ENCODE results near the gene TBL1X. TPM values are rescaled to one million over a fixed set of nuclear protein-coding genes. Genes with fewer than 3 reads are reported as not detected.
"Not testable (repeated sequence)": the region's sequence is repeated elsewhere in the genome, so short reads cannot be mapped to it uniquely, and the experiment has no call there.

Gene TBL1X
- total RNA-seq, 5 donors from 2014 or later (not counting 1 experiment from before 2014, with no cell fraction given), result 21.0 to 50.8 (median 40.5) TPM

GRCh38 chrX:9458034-9458433, 6.8 kb upstream of the TBL1X start:
- H3K4me3 ChIP-seq (ENCODE audit: control insufficient read depth in 1 of 2, extremely low read depth in 1 of 2, low read length in 1 of 2); H3K9me3 ChIP-seq; H3K9me3 Mint-ChIP-seq; H3K27ac ChIP-seq (ENCODE audit: low read length); H3K27me3 Mint-ChIP-seq; POLR2A ChIA-PET; H3K36me3 Mint-ChIP-seq; H3K27me3 ChIP-seq (replicated peaks in 1 of 2; ENCODE audit: control insufficient read depth in 2 of 2, extremely low read depth in 1 of 2, insufficient read depth in 2 of 2, low read length in 1 of 2); H3K36me3 ChIP-seq (ENCODE audit: control insufficient read depth in 2 of 2, extremely low read depth in 1 of 2, insufficient read depth in 1 of 2, low read length in 1 of 2); ATAC-seq (replicated peaks in 1 of 4); CTCF ChIA-PET; H3K4me3 Mint-ChIP-seq; H3K27ac Mint-ChIP-seq: not testable (repeated sequence)
- H3K4me1 Mint-ChIP-seq, result peaks cover 36 to 58% (median 55%) of the 10 kb centered on the region in 3 donors
- DNase-seq, result peak in 3 of 35 experiments; percentile 11 to 22 (median 16)
- peaks cover 15 to 39% of the 10 kb centered on the region in 2 experiments for H3K4me1 ChIP-seq (ENCODE audit: control insufficient read depth in 1 of 2, extremely low read depth in 1 of 2, insufficient read depth in 2 of 2, low read length in 2 of 2)
- WGBS (ENCODE audit: insufficient coverage), result no CpG with 5 or more reads among the region's 12 CpGs

DNA sequence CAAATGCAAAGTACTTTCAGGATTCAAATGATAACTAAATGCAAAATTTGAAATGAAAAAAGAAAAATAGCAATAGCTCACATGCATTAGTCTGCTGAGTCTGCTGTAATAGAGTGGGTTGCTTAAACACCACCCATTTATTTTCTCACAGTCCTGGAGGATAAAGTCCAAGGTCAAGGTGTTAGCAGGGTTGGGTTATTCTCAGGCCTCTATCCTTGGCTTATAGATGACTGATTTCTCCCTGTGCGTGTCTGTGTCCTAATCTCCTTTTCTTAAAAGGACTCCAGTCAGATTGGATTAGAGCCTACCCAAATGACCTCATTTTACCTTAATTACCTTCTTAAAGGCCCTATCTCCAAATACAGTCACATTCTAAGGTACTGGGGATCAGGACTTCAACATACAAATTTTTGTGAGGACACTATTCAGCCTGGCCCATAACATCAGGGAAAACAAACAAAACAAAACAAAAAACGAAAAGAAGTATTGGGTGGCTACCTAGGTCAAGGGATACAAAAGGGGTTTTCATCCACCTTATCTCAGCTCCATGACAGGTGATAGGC, 6.3 kb upstream of the TBL1X start:
- Histone ChIP-seq H3K36me3 (ENCODE audit: control insufficient read depth in 2 of 2, extremely low read depth in 1 of 2, insufficient read depth in 1 of 2, low read length in 1 of 2) (no peaks in the 10 kb centered on the region), H3K4me3 (ENCODE audit: control insufficient read depth in 1 of 2, extremely low read depth in 1 of 2, low read length in 1 of 2) (no peak overlapping the region), H3K27me3 (replicated peaks in 1 of 2; ENCODE audit: control insufficient read depth in 2 of 2, extremely low read depth in 1 of 2, insufficient read depth in 2 of 2, low read length in 1 of 2) (no peaks in the 10 kb centered on the region), H3K27ac (ENCODE audit: low read length) (no peak overlapping the region), H3K4me1 (ENCODE audit: control insufficient read depth in 1 of 2, extremely low read depth in 1 of 2, insufficient read depth in 2 of 2, low read length in 2 of 2) (peaks cover 13 to 44% of the 10 kb centered on the region in 2 experiments), H3K9me3 (no peaks in the 10 kb centered on the region)
- H3K36me3 Mint-ChIP-seq, result no peaks in the 10 kb centered on the region
- H3K4me1 Mint-ChIP-seq, result peaks cover 42 to 61% (median 58%) of the 10 kb centered on the region in 3 donors
- WGBS (ENCODE audit: insufficient coverage), result no CpG with 5 or more reads among the region's 2 CpGs
- ATAC-seq (replicated peaks in 1 of 4), result no peak
- H3K4me3 Mint-ChIP-seq, result no peak overlapping the region
- no peak for DNase-seq
- no peaks in the 10 kb centered on the region for H3K27me3 Mint-ChIP-seq
- ChIA-PET POLR2A (no interaction called here), CTCF (interaction anchor here in 1 of 2 donors (0.6 kb wide), 1 partner anchor 9 kb away, joined by 3 read pairs; no protein-coding TSS in a partner anchor)
- H3K27ac Mint-ChIP-seq, result peak overlapping the region in 1 of 2 donors; percentile 34
- H3K9me3 Mint-ChIP-seq, result no peaks in the 10 kb centered on the region

- no peaks in the 10 kb centered on the region for H3K9me3 Mint-ChIP-seq
- peaks cover 0 to 6% of the 10 kb centered on the region in 2 donors for H3K27me3 Mint-ChIP-seq
- no peak overlapping the region for H3K4me3 Mint-ChIP-seq
- Histone ChIP-seq H3K36me3 (ENCODE audit: control insufficient read depth in 2 of 2, extremely low read depth in 1 of 2, insufficient read depth in 1 of 2, low read length in 1 of 2) (no peaks in the 10 kb centered on the region), H3K27ac (ENCODE audit: low read length) (no peak overlapping the region), H3K27me3 (replicated peaks in 1 of 2; ENCODE audit: control insufficient read depth in 2 of 2, extremely low read depth in 1 of 2, insufficient read depth in 2 of 2, low read length in 1 of 2) (no peaks in the 10 kb centered on the region), H3K4me3 (ENCODE audit: control insufficient read depth in 1 of 2, extremely low read depth in 1 of 2, low read length in 1 of 2) (no peak overlapping the region), H3K4me1 (ENCODE audit: control insufficient read depth in 1 of 2, extremely low read depth in 1 of 2, insufficient read depth in 2 of 2, low read length in 2 of 2) (peaks cover 13 to 51% of the 10 kb centered on the region in 2 experiments), H3K9me3 (no peaks in the 10 kb centered on the region)
- peaks cover 49 to 67% (median 65%) of the 10 kb centered on the region in 3 donors for H3K4me1 Mint-ChIP-seq
- no peak overlapping the region for H3K27ac Mint-ChIP-seq
- no peak for ATAC-seq (replicated peaks in 1 of 4)
- DNase-seq, result no peak
- no peaks in the 10 kb centered on the region for H3K36me3 Mint-ChIP-seq
- ChIA-PET CTCF (interaction anchor here (0.6 to 0.8 kb wide), 2 partner anchors 10 to 102 kb away, joined by 3 to 4 read pairs; no protein-coding TSS in a partner anchor), POLR2A (interaction anchor here in 1 of 2 donors (0.7 kb wide), 1 partner anchor 115 kb away, joined by 3 read pairs; no protein-coding TSS in a partner anchor)
- 100% methylated on average over 1 of the region's 3 CpGs for WGBS (ENCODE audit: insufficient coverage)
These were observed 5.6 kb upstream of the TBL1X start for GRCh38 chrX:9459186-9459748.

DNA sequence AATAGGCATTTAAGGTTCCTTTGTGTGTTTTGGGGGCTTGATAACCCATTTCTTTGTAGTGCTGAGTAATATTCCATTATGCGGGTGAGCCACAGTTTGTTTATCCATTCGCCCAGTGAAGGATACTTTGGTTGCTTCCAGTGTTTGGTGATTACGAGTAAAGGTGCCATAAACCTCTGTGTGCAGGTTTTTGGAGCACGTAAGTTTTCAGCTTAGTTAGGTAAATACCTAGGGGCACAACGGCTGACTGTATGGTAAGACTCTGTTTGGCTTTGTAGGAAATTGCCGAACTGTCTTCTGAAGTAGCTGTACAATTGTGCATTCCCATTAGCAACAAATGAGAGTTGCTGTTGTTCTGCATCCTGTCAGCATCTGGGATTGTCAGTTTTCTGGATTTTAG, 3.8 kb upstream of the TBL1X start:
- 100% methylated on average over 3 of the region's 6 CpGs for WGBS (ENCODE audit: insufficient coverage)
- peaks cover 14 to 44% of the 10 kb centered on the region in 2 experiments for H3K4me1 ChIP-seq (ENCODE audit: control insufficient read depth in 1 of 2, extremely low read depth in 1 of 2, insufficient read depth in 2 of 2, low read length in 2 of 2)
- Mint-ChIP-seq H3K4me1 (peaks cover 40 to 58% (median 57%) of the 10 kb centered on the region in 3 donors), H3K27me3 (peaks cover 0 to 6% of the 10 kb centered on the region in 2 donors), H3K36me3 (no peaks in the 10 kb centered on the region), H3K9me3 (no peaks in the 10 kb centered on the region), H3K4me3 (no peak overlapping the region), H3K27ac (no peak overlapping the region)
- ATAC-seq (replicated peaks in 1 of 4) (no peak), DNase-seq (no peak)
- no peak overlapping the region for H3K4me3 ChIP-seq (ENCODE audit: control insufficient read depth in 1 of 2, extremely low read depth in 1 of 2, low read length in 1 of 2)
- ChIA-PET CTCF (interaction anchor here in 1 of 2 donors (0.6 kb wide), 2 partner anchors 62 to 153 kb away, joined by 3 read pairs; no protein-coding TSS in a partner anchor), POLR2A (no interaction called here)
- H3K36me3 ChIP-seq (ENCODE audit: control insufficient read depth in 2 of 2, extremely low read depth in 1 of 2, insufficient read depth in 1 of 2, low read length in 1 of 2), result no peaks in the 10 kb centered on the region
- no peaks in the 10 kb centered on the region for H3K27me3 ChIP-seq (replicated peaks in 1 of 2; ENCODE audit: control insufficient read depth in 2 of 2, extremely low read depth in 1 of 2, insufficient read depth in 2 of 2, low read length in 1 of 2)
- H3K9me3 ChIP-seq, result no peaks in the 10 kb centered on the region
- H3K27ac ChIP-seq (ENCODE audit: low read length), result no peak overlapping the region

DNA sequence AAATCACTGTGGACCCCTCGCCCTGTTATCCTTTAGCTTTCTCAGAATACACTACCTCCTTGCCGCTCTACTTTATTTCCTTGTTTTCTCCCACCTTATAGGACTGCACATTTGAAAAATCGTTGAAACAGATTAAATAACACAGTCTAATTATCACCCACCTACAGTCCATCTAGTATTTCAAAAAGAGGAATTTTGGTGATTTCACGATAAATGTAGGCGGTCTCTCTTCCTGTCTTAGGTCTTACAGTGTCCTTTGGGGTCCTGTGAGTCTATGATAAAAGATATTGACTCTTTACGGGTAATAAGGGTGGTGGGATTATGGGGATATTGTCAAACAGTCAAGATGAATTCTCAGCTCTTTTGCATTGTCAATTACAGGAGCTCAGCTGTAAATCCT, 2.4 kb upstream of the TBL1X start:
- ChIA-PET POLR2A (interaction anchor here in 1 of 2 donors (1.0 kb wide), 1 partner anchor 120 kb away, joined by 6 read pairs; no protein-coding TSS in a partner anchor), CTCF (interaction anchor here in 1 of 2 donors (0.6 to 1.4 kb wide), 5 partner anchors 13 to 268 kb away, joined by 3 to 12 read pairs (median 3); no protein-coding TSS in a partner anchor)
- H3K36me3 ChIP-seq (ENCODE audit: control insufficient read depth in 2 of 2, extremely low read depth in 1 of 2, insufficient read depth in 1 of 2, low read length in 1 of 2), result no peaks in the 10 kb centered on the region
- Mint-ChIP-seq H3K27me3 (peaks cover 0 to 6% of the 10 kb centered on the region in 2 donors), H3K4me1 (peaks cover 43 to 58% (median 55%) of the 10 kb centered on the region in 3 donors), H3K27ac (peak overlapping the region; percentile 56 to 87), H3K9me3 (no peaks in the 10 kb centered on the region), H3K4me3 (peak overlapping the region; percentile 28 to 74 (median 73)), H3K36me3 (no peaks in the 10 kb centered on the region)
- peaks cover 16 to 45% of the 10 kb centered on the region in 2 experiments for H3K4me1 ChIP-seq (ENCODE audit: control insufficient read depth in 1 of 2, extremely low read depth in 1 of 2, insufficient read depth in 2 of 2, low read length in 2 of 2)
- no peaks in the 10 kb centered on the region for H3K27me3 ChIP-seq (replicated peaks in 1 of 2; ENCODE audit: control insufficient read depth in 2 of 2, extremely low read depth in 1 of 2, insufficient read depth in 2 of 2, low read length in 1 of 2)
- no peaks in the 10 kb centered on the region for H3K9me3 ChIP-seq
- DNase-seq (no peak), ATAC-seq (replicated peaks in 1 of 4) (no peak)
- H3K4me3 ChIP-seq (ENCODE audit: control insufficient read depth in 1 of 2, extremely low read depth in 1 of 2, low read length in 1 of 2), result no peak overlapping the region
- WGBS (ENCODE audit: insufficient coverage), result no CpG with 5 or more reads among the region's 6 CpGs
- H3K27ac ChIP-seq (ENCODE audit: low read length), result peak overlapping the region; percentile 57

GRCh38 chrX:9465380-9466123, 694 bp downstream of the TBL1X start:
- 0% methylated on average over 43 of the region's 87 CpGs for WGBS (ENCODE audit: insufficient coverage)

More at GRCh38 chrX:9465380-9466123, 694 bp downstream of the TBL1X start:
- DNase-seq (peak in 33 of 35 experiments; percentile 7 to 58 (median 33)), ATAC-seq (replicated peaks in 1 of 4) (peak; percentile 13 to 25 (median 20))
- Histone ChIP-seq H3K27ac (ENCODE audit: low read length) (peak overlapping the region; percentile 62), H3K9me3 (no peaks in the 10 kb centered on the region), H3K4me1 (ENCODE audit: control insufficient read depth in 1 of 2, extremely low read depth in 1 of 2, insufficient read depth in 2 of 2, low read length in 2 of 2) (peaks cover 18 to 57% of the 10 kb centered on the region in 2 experiments), H3K36me3 (ENCODE audit: control insufficient read depth in 2 of 2, extremely low read depth in 1 of 2, insufficient read depth in 1 of 2, low read length in 1 of 2) (no peaks in the 10 kb centered on the region), H3K4me3 (ENCODE audit: control insufficient read depth in 1 of 2, extremely low read depth in 1 of 2, low read length in 1 of 2) (peak overlapping the region; percentile 59 to 68), H3K27me3 (replicated peaks in 1 of 2; ENCODE audit: control insufficient read depth in 2 of 2, extremely low read depth in 1 of 2, insufficient read depth in 2 of 2, low read length in 1 of 2) (no peaks in the 10 kb centered on the region)
- POLR2A ChIA-PET, result no interaction called here
- H3K4me1 Mint-ChIP-seq, result peaks cover 59 to 65% (median 61%) of the 10 kb centered on the region in 3 donors
- H3K27ac Mint-ChIP-seq, result no peak overlapping the region
- CTCF ChIA-PET, result no interaction called here
- H3K9me3 Mint-ChIP-seq, result no peaks in the 10 kb centered on the region
- H3K27me3 Mint-ChIP-seq, result peaks cover 0 to 12% of the 10 kb centered on the region in 2 donors
- H3K4me3 Mint-ChIP-seq, result peak overlapping the region; percentile 74 to 85 (median 79)
- peaks cover 13% of the 10 kb centered on the region for H3K36me3 Mint-ChIP-seq

Measured in T-cell (primary cell).